Activated CD8-positive, alpha-beta memory T cell treated with anti-CD3 and anti-CD28 coated beads, Interleukin-2, amount 50 U/mL, for 1 hour (primary cell): Measurements from ENCODE around the gene NCAM1.

Experiments used
- DNase-seq: peaks from one replicate; pipeline ENCODE4 v3.0.0-alpha.2; 2020; ENCODE audit errors: extremely low read depth

The NCAM1 gene

GRCh38 chr11:113168354-113169342 is 207.4 kb downstream of the NCAM1 start:
- no peak for DNase-seq

- no peak for DNase-seq
Measured at GRCh38 chr11:113172382-113172951, 211.2 kb downstream of the NCAM1 start.

DNA sequence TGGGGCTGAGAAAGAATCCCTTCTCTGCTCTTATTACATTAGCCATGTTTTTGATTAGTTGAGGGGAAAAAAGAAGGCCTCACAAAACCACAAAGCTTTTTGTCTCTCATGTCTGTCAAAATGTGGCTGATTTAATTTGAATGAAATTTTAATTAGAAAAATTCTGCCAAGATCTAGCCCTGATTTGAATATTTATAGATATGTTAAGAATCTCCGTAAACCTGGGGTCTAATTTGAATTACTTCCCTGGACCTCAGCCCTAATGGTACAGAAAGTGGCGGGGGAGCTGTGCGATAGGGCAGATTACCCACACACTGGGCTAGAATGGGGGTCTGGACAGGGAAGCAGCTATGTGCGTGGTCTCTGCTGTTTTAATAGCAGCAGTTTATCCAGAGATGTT is 211.9 kb downstream of the NCAM1 start:
- DNase-seq = no peak

DNA sequence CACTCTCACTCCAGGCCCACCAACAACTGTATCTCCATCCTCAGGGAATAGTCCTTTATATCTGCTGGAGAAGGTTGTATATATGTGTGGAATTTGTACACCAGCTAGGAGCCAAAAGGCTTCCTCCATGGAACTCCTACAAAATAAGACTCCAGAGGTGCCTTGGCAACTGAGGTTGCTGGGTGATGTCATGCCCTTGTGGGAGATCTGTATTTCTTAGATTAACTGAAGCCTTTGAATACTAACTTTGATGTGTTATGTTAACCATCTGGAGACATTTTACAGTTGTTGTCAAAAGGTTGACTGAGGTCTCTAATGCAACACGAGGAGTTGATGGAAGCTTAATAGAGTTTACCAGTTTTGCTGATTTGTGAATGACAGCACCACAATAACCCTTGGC is 213.7 kb downstream of the NCAM1 start:
- no peak for DNase-seq

- DNase-seq = no peak
Measured at GRCh38 chr11:113176599-113177360, 215.6 kb downstream of the NCAM1 start.

DNA sequence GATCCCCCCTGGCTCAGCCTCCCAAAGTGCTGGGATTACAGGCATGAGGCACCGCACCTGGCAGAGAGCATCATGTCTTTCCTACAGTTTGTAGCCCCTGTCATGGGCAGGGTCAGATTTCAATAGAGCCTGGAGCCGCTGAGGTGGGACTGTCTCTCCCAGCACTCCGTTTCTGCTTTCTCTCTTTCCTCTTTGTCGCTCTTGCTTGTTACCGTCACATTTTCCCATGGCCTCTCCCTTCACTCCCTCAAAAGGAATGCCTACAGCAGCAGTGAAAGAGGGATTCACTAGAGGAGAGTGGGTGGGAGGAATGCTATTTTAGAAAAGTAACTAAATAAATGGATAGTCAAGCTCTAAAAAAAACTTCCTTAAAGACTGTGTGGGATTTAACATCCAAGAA is 216.5 kb downstream of the NCAM1 start:
- no peak for DNase-seq

DNA sequence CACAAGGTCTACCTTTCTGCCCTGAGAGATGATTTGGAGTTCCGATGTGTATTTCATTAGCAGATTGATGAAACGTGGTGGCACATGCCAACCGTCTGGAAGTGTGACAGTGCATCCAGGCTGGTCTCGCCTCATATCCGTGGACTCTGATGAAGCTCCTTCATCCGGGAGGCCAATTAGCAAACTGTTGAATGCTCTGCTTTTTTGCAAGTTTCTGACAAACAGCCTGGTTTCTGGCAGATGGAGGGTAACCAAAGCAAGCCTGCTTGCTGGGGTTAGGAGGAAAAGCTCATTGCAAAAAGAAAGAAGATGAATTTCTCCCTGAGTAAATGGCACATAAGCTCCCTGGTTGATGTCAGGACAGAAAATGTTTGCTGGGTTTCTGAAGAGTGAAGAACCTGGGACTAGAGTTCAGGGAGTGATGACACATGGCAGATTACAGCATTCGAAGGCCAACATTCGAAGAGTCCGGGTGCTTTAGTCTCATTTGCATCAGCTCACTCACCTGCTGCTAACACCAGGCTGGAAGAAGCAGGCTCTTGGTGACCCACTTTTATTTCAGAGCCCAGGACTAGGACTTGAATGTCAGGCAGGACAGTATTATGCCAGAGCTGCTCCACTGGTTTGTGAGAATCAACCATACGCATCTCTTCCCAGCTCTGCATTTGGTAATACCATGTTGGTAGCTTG is 217.3 kb downstream of the NCAM1 start:
- no peak for DNase-seq

DNA sequence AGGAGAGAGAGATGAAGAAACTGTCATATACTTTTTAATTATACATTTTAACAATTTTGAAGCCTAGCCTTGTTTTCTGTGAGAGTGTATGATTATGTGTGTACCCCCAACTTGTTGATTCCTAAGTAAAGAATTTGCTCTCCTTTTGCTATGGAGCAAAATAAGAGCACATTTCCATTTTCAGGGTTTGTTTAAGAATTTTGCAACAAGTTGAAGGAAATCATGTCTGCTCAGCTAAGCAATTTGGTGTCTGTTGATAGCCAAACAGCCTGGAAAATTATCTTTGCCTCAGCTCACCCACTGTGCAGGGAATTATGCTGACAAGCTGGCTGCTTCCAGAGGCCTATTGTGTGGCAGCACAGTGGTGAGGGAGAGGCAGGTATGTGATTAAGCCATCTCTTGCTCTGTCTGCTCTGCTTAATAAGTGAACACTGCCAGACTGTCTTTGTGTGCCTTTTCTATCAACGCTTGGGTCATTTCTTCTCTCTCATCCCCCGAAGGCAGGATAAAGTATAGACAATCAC is 218.0 kb downstream of the NCAM1 start:
- no peak for DNase-seq

DNA sequence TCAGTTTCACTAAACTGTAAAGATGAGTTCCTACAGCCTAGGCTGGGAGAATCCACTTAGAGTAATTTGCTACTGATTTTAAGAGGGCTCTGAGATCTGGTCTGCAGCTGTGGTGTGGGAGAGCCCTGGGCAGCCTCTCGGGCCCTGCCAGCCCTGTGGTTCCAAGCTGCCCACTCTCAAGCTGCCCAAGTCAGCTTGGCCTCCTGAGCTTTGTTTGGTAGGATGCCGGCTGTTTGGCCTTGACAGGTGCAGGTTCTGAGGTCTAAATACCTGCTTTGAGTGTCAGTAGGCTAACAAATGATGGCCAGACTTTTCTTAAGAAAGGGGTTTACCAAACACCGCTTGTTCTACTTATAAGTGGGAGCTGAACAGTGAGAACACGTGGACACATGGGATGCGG is 219.9 kb downstream of the NCAM1 start:
- no peak for DNase-seq

DNA sequence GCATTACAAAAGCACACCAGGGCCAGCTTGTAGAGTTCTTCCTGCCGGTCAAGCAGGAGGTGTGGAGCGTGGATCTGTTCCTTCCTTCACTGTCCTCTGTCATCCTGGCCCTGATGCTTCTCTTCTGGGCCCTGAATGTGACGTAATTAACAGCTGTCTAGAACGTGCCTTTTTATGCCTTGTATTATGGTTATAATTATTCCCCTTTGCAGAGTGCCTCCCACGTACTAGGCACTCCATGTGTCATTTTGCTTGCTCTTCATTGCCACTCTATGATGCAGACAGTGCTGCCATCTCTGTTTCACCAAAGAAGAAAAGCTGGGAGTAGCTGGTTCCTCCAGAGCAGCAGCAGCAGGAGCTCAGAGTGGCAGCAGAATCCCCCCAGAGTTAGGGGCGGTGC is 221.1 kb downstream of the NCAM1 start:
- no peak for DNase-seq

DNA sequence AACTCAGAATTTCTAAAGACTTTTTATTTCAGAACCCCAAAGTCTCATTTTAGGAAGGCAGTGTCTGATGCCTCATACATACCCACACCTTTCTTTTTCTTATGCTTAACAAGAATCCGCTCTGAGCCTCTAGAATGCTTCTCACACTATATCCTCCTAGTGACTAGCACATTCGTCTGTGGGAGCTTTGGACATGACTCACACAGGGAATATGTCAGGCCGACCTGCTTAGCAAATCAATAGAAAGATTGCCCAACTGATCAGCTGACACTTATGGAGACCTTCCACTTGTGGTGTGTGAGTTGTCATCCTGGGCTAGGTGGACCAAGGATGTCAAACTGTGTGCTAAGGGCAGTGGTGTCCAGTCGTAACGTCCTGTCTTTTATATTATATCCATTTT is 223.3 kb downstream of the NCAM1 start:
- DNase-seq = no peak

- no peak for DNase-seq
Measured at GRCh38 chr11:113188371-113188834, 227.2 kb downstream of the NCAM1 start.

GRCh38 chr11:113189909-113190667 is 228.9 kb downstream of the NCAM1 start:
- DNase-seq = no peak

GRCh38 chr11:113192121-113192925 is 231.1 kb downstream of the NCAM1 start:
- no peak for DNase-seq

GRCh38 chr11:113193016-113193415 is 231.8 kb downstream of the NCAM1 start:
- DNase-seq = no peak

- DNase-seq = no peak
Measured at GRCh38 chr11:113193946-113194345, 232.7 kb downstream of the NCAM1 start.

DNA sequence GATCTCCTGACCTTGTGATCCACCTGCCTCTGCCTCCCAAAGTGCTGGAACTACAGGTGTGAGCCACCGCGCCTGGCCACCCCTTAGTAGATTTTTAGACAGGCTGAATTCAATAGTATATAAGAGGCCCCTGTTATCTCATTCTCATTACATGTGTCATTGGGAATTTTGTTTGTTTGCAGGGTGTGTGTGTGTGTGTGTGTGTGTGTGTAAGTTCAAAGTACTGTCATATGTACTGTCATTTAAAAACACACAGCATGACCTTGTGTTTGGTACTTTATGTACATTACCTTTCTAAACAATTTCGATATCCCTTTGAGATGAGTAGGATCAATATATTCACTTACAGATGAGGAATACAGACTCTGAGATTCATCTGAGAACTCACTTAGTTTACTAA is 234.5 kb downstream of the NCAM1 start:
- DNase-seq = no peak

- no peak for DNase-seq
Measured at GRCh38 chr11:113197446-113197845, 236.2 kb downstream of the NCAM1 start.

DNA sequence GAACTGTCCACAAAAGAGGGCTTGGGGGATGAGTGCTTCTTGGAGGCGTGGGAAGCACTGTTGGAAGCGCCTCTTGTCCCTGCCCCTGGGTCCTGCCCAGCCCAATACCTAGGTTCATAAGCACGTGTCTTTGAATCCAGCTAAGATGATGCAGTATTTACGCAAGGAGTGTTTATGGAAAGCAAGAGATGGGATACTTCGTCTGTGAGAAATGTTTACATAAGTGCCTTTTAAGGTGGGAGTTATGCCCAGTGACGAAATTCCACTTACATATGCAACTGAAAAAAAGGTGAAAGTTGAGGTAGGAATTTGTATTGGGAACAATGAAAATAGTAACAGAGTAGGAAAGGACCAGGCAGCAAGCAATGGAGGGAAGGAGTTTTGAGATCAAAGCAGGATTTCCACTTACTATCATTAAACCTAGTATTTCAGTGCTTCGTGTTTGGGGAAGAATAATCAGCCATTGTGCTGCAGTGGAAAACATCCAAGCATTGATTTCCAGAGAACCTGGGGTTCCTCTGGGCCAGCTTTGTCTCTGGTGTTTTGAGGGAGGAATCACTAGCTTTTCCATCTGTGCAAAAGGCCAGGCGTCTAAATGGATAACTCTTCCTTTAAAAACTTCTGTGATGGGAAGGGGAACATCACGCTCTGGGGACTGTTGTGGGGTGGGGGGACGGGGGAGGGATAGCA is 237.9 kb downstream of the NCAM1 start:
- DNase-seq = no peak
